GM23338 (cell line): ENCODE results near the gene MCEE. TPM values are rescaled to one million over a fixed set of nuclear protein-coding genes. Genes with fewer than 3 reads are reported as not detected.
A peak's percentile ranks its signal among the peaks of the same experiment; 100 is the strongest.

Source experiments
- ATAC-seq: fragments of 200-7000 bp; cut with Tn5 transposase; 3 replicates; pipeline ENCODE4 v1.9.1; 2020
- DNase-seq: peaks from one replicate; pipeline ENCODE4 v3.0.0-alpha.2; 2015; ENCODE audit warnings: low spot score
- H2AFZ ChIP-seq: fragments of 200-600 bp; sonication (generic); 2 replicates; pipeline ENCODE4 v1.8.0; 2016; ENCODE audit warnings: antibody characterized with exemption, mild to moderate bottlenecking, moderate library complexity
- H3F3A ChIP-seq: fragments of 200-600 bp; sonication (generic); replicated peaks from 2 replicates; pipeline ENCODE4 v1.8.0; 2017; ENCODE audit warnings: antibody characterized with exemption, mixed run types, low read depth
- H3K27ac ChIP-seq: fragments of 200-600 bp; sonication (generic); 2 replicates; pipeline ENCODE4 v1.6.1; 2016; ENCODE audit warnings: low read depth
- H3K27me3 ChIP-seq: fragments of 200-600 bp; sonication (generic); 2 replicates; pipeline ENCODE4 v1.8.0; 2016; ENCODE audit warnings: mild to moderate bottlenecking, mixed run types, moderate library complexity; ENCODE audit not compliant: insufficient read depth
- H3K36me3 ChIP-seq: fragments of 200-600 bp; sonication (generic); 2 replicates; pipeline ENCODE4 v1.8.0; 2016; ENCODE audit warnings: mild to moderate bottlenecking; ENCODE audit not compliant: insufficient read depth
- H3K4me1 ChIP-seq: fragments of 200-600 bp; sonication (generic); 2 replicates; pipeline ENCODE4 v1.8.0; 2016; ENCODE audit warnings: mild to moderate bottlenecking, moderate library complexity; ENCODE audit not compliant: insufficient read depth
- H3K4me2 ChIP-seq: fragments of 200-600 bp; sonication (generic); 2 replicates; pipeline ENCODE4 v1.7.1; 2017; ENCODE audit warnings: mixed run types
- H3K4me3 ChIP-seq: fragments of 200-600 bp; sonication (generic); 2 replicates; pipeline ENCODE4 v1.6.1; 2016; ENCODE audit warnings: mixed run types
- H3K79me2 ChIP-seq: fragments of 200-600 bp; sonication (generic); replicated peaks from 2 replicates; pipeline ENCODE4 v1.8.0; 2017; ENCODE audit warnings: mild to moderate bottlenecking; ENCODE audit not compliant: insufficient read depth
- H3K9me2 ChIP-seq: fragments of 200-600 bp; sonication (generic); 2 replicates; pipeline ENCODE4 v1.8.0; 2017; ENCODE audit not compliant: insufficient read depth
- H4K20me1 ChIP-seq: fragments of 200-600 bp; sonication (generic); replicated peaks from 2 replicates; pipeline ENCODE4 v1.8.0; 2017; ENCODE audit warnings: mild to moderate bottlenecking; ENCODE audit not compliant: insufficient read depth
- H3K27ac Mint-ChIP-seq: 2 replicates; pipeline ENCODE4 v1.8.0; 2020; ENCODE audit warnings: inconsistent platforms, mild to moderate bottlenecking, moderate library complexity, mixed read lengths
- H3K27me3 Mint-ChIP-seq: 3 replicates; pipeline ENCODE4 v1.8.0; 2022; ENCODE audit warnings: low read depth, mild to moderate bottlenecking, moderate library complexity, mixed read lengths, inconsistent platforms; ENCODE audit not compliant: insufficient read depth, poor library complexity
- H3K36me3 Mint-ChIP-seq: 3 replicates; pipeline ENCODE4 v1.8.0; 2021; ENCODE audit warnings: low read depth, mild to moderate bottlenecking, inconsistent platforms, moderate library complexity, mixed read lengths
- H3K4me1 Mint-ChIP-seq: 3 replicates; pipeline ENCODE4 v1.8.0; 2020; ENCODE audit warnings: mild to moderate bottlenecking, inconsistent platforms, mixed read lengths
- H3K4me3 Mint-ChIP-seq: 3 replicates; pipeline ENCODE4 v1.8.0; 2021; ENCODE audit warnings: moderate library complexity, mild to moderate bottlenecking, inconsistent platforms, mixed read lengths
- H3K9me3 Mint-ChIP-seq: 3 replicates; pipeline ENCODE4 v1.8.0; 2020; ENCODE audit warnings: moderate library complexity, mild to moderate bottlenecking, inconsistent platforms, mixed read lengths
- CREB1 ChIP-seq: fragments of 250-450 bp; sonication (Bioruptor Pico); IDR thresholded peaks from 2 replicates; pipeline ENCODE4 v1.5.0; 2020; ENCODE audit warnings: low read depth, mild to moderate bottlenecking, moderate library complexity
- EZH2 ChIP-seq: fragments of 200-600 bp; sonication (generic); IDR thresholded peaks from one replicate; pipeline ENCODE4 v1.8.0; 2017; ENCODE audit warnings: antibody characterized with exemption, mild to moderate bottlenecking, low read depth; ENCODE audit not compliant: unreplicated experiment
- STAT1 ChIP-seq: IDR thresholded peaks from one replicate; pipeline ENCODE4 v1.6.1; 2016; ENCODE audit warnings: antibody characterized with exemption; ENCODE audit not compliant: unreplicated experiment
- ZNF114 ChIP-seq: fragments of 250-450 bp; sonication (Bioruptor Pico); IDR thresholded peaks from 2 replicates; pipeline ENCODE4 v1.5.0; 2020; ENCODE audit warnings: mild to moderate bottlenecking, moderate library complexity
- polyA plus RNA-seq: library from polyadenylated mRNA; unstranded; fragments of >200 nt; fragmentation: Nextera tagmentation; extraction: Ambion mirVana; gene quantifications from 2 replicates; pipeline ENCODE4 v1.2.1, GENCODE V29; 2016
- total RNA-seq: library from RNA; depleted of rRNA; stranded (reverse); fragments of >200 nt; shearing (Covaris generic); gene quantifications from 2 replicates; pipeline ENCODE4 v1.2.3, GENCODE V29; 2014
- TF ChIP-seq, protein P1 (sequence below): fragments of 250-450 bp; sonication (Bioruptor Pico); IDR thresholded peaks from 2 replicates; pipeline ENCODE4 v1.5.0; 2020; ENCODE audit warnings: mild to moderate bottlenecking, moderate library complexity

Gene MCEE
- total and polyA plus RNA-seq, 2 experiments from 2014 or later, result 8.4 to 26.2 TPM

- TF ChIP-seq, protein P1, sequence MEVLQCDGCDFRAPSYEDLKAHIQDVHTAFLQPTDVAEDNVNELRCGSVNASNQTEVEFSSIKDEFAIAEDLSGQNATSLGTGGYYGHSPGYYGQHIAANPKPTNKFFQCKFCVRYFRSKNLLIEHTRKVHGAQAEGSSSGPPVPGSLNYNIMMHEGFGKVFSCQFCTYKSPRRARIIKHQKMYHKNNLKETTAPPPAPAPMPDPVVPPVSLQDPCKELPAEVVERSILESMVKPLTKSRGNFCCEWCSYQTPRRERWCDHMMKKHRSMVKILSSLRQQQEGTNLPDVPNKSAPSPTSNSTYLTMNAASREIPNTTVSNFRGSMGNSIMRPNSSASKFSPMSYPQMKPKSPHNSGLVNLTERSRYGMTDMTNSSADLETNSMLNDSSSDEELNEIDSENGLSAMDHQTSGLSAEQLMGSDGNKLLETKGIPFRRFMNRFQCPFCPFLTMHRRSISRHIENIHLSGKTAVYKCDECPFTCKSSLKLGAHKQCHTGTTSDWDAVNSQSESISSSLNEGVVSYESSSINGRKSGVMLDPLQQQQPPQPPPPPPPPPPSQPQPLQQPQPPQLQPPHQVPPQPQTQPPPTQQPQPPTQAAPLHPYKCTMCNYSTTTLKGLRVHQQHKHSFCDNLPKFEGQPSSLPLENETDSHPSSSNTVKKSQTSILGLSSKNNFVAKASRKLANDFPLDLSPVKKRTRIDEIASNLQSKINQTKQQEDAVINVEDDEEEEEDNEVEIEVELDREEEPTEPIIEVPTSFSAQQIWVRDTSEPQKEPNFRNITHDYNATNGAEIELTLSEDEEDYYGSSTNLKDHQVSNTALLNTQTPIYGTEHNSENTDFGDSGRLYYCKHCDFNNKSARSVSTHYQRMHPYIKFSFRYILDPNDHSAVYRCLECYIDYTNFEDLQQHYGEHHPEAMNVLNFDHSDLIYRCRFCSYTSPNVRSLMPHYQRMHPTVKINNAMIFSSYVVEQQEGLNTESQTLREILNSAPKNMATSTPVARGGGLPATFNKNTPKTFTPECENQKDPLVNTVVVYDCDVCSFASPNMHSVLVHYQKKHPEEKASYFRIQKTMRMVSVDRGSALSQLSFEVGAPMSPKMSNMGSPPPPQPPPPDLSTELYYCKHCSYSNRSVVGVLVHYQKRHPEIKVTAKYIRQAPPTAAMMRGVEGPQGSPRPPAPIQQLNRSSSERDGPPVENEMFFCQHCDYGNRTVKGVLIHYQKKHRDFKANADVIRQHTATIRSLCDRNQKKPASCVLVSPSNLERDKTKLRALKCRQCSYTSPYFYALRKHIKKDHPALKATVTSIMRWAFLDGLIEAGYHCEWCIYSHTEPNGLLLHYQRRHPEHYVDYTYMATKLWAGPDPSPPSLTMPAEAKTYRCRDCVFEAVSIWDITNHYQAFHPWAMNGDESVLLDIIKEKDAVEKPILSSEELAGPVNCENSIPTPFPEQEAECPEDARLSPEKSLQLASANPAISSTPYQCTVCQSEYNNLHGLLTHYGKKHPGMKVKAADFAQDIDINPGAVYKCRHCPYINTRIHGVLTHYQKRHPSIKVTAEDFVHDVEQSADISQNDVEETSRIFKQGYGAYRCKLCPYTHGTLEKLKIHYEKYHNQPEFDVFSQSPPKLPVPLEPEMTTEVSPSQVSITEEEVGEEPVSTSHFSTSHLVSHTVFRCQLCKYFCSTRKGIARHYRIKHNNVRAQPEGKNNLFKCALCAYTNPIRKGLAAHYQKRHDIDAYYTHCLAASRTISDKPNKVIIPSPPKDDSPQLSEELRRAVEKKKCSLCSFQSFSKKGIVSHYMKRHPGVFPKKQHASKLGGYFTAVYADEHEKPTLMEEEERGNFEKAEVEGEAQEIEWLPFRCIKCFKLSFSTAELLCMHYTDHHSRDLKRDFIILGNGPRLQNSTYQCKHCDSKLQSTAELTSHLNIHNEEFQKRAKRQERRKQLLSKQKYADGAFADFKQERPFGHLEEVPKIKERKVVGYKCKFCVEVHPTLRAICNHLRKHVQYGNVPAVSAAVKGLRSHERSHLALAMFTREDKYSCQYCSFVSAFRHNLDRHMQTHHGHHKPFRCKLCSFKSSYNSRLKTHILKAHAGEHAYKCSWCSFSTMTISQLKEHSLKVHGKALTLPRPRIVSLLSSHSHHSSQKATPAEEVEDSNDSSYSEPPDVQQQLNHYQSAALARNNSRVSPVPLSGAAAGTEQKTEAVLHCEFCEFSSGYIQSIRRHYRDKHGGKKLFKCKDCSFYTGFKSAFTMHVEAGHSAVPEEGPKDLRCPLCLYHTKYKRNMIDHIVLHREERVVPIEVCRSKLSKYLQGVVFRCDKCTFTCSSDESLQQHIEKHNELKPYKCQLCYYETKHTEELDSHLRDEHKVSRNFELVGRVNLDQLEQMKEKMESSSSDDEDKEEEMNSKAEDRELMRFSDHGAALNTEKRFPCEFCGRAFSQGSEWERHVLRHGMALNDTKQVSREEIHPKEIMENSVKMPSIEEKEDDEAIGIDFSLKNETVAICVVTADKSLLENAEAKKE (CRISPR knock-in tag), result no peak
- TF ChIP-seq STAT1, result no peak
Observed at GRCh38 chr2:71129902-71130151, 202 bp downstream of the MCEE start (continued).

- no peak for ATAC-seq
- TF ChIP-seq, protein P1 (CRISPR knock-in tag), result no peak
- TF ChIP-seq EZH2, result no peak
- TF ChIP-seq ZNF114 (CRISPR knock-in tag), result no peak
- no peak for TF ChIP-seq CREB1 (CRISPR knock-in tag)
Observed at GRCh38 chr2:71129114-71129901, 721 bp downstream of the MCEE start.

More at GRCh38 chr2:71129114-71129901, 721 bp downstream of the MCEE start:
- peak overlapping the region; percentile 65 for H3K4me3 ChIP-seq
- no peaks in the 10 kb centered on the region for H3K27me3 ChIP-seq
- peaks cover 9% of the 10 kb centered on the region for H3K4me1 ChIP-seq
- no peaks in the 10 kb centered on the region for H3K9me3 Mint-ChIP-seq
- peak overlapping the region; percentile 89 for H3K27ac ChIP-seq
- peaks cover 9% of the 10 kb centered on the region for H4K20me1 ChIP-seq
- H3K36me3 Mint-ChIP-seq, result peaks cover 7% of the 10 kb centered on the region; the same call in 2 of the 3 replicates
- peak overlapping the region; percentile 94; the same call in 1 of the 2 replicates for H3K27ac Mint-ChIP-seq
- H3K4me3 Mint-ChIP-seq, result no peak overlapping the region
- DNase-seq, result no peak
- peaks cover 53% of the 10 kb centered on the region for H3K79me2 ChIP-seq
- peaks cover 7% of the 10 kb centered on the region for H3K27me3 Mint-ChIP-seq
- H3K4me2 ChIP-seq, result peak overlapping the region; percentile 94
- peaks cover 2% of the 10 kb centered on the region; the same call in 1 of the 3 replicates for H3K4me1 Mint-ChIP-seq
- no peaks in the 10 kb centered on the region for H3K9me2 ChIP-seq
- peaks cover 15% of the 10 kb centered on the region for H3K36me3 ChIP-seq
- peak overlapping the region; percentile 53 for H2AFZ ChIP-seq
- H3F3A ChIP-seq, result no peaks in the 10 kb centered on the region
